ENCODE data around the gene LYRM9. TPM values are rescaled to one million over a fixed set of nuclear protein-coding genes. Genes with fewer than 3 reads are reported as not detected.
"Not testable (repeated sequence)": the region's sequence is repeated elsewhere in the genome, so short reads cannot be mapped to it uniquely, and the experiment has no call there.

Gene LYRM9
- total and polyA plus RNA-seq, 4 donors = 7.0 to 15.3 (median 8.8) TPM

GRCh38 chr17:27888067-27888466 is 5.1 kb downstream of the LYRM9 start:
- H3K4me1 ChIP-seq (ENCODE audit: control insufficient read depth in 5 of 5, insufficient read depth in 5 of 5, low read length in 5 of 5) = peaks cover 2 to 11% (median 3%) of the 10 kb centered on the region in 5 donors
- H3K4me3 ChIP-seq = no peak overlapping the region
- WGBS, 2 donors = 35 to 61% methylated on average over 2 of the region's 2 CpGs
- DNase-seq (no peak), ATAC-seq (ENCODE audit: insufficient read depth, low FRiP score) (no peak)
- H3K27me3 ChIP-seq (ENCODE audit: control insufficient read depth in 3 of 3, insufficient read depth in 3 of 3, low read length in 2 of 3) = no peaks in the 10 kb centered on the region
- no peak overlapping the region for H3K9ac ChIP-seq (ENCODE audit: insufficient read depth in 1 of 2, low read length in 2 of 2)
- H3K36me3 ChIP-seq (ENCODE audit: control insufficient read depth in 4 of 4, insufficient read depth in 4 of 4, low read length in 4 of 4) = no peaks in the 10 kb centered on the region
- TF ChIP-seq CTCF (IDR thresholded peaks at IDR 0.05; ENCODE audit: control extremely low read depth, extremely low read depth) = no peak
- no peak overlapping the region for H3K27ac ChIP-seq (ENCODE audit: low read depth in 1 of 2, low read length in 1 of 2)
- no peaks in the 10 kb centered on the region for H3K9me3 ChIP-seq (ENCODE audit: control insufficient read depth in 4 of 4, insufficient read depth in 3 of 4, low read length in 3 of 4)

- H3K27me3 ChIP-seq (ENCODE audit: control insufficient read depth in 3 of 3, insufficient read depth in 3 of 3, low read length in 2 of 3); H3K9ac ChIP-seq (ENCODE audit: insufficient read depth in 1 of 2, low read length in 2 of 2); H3K36me3 ChIP-seq (ENCODE audit: control insufficient read depth in 4 of 4, insufficient read depth in 4 of 4, low read length in 4 of 4); H3K9me3 ChIP-seq (ENCODE audit: control insufficient read depth in 4 of 4, insufficient read depth in 3 of 4, low read length in 3 of 4); ATAC-seq (ENCODE audit: insufficient read depth, low FRiP score); H3K4me3 ChIP-seq; H3K27ac ChIP-seq (ENCODE audit: low read depth in 1 of 2, low read length in 1 of 2); DNase-seq: not testable (repeated sequence)
- peaks cover 0 to 11% (median 0%) of the 10 kb centered on the region in 5 donors for H3K4me1 ChIP-seq (ENCODE audit: control insufficient read depth in 5 of 5, insufficient read depth in 5 of 5, low read length in 5 of 5)
- 84 to 89% methylated on average over 8 of the region's 8 CpGs for WGBS, 2 donors
These were observed 6.7 kb downstream of the LYRM9 start for GRCh38 chr17:27886348-27886906.

GRCh38 chr17:27882162-27882840 is 10.9 kb downstream of the LYRM9 start:
- Histone ChIP-seq H3K9me3 (ENCODE audit: control insufficient read depth in 4 of 4, insufficient read depth in 3 of 4, low read length in 3 of 4) (no peaks in the 10 kb centered on the region), H3K4me1 (ENCODE audit: control insufficient read depth in 5 of 5, insufficient read depth in 5 of 5, low read length in 5 of 5) (peaks cover 0 to 8% (median 0%) of the 10 kb centered on the region in 5 donors), H3K27me3 (ENCODE audit: control insufficient read depth in 3 of 3, insufficient read depth in 3 of 3, low read length in 2 of 3) (no peaks in the 10 kb centered on the region), H3K36me3 (ENCODE audit: control insufficient read depth in 4 of 4, insufficient read depth in 4 of 4, low read length in 4 of 4) (peaks cover 0 to 6% (median 2%) of the 10 kb centered on the region in 4 donors), H3K27ac (ENCODE audit: low read depth in 1 of 2, low read length in 1 of 2) (no peak overlapping the region), H3K4me3 (no peak overlapping the region), H3K9ac (ENCODE audit: insufficient read depth in 1 of 2, low read length in 2 of 2) (no peak overlapping the region)
- ATAC-seq (ENCODE audit: insufficient read depth, low FRiP score) = no peak
- DNase-seq = no peak
- WGBS, 2 donors = 87 to 88% methylated on average over 11 of the region's 11 CpGs
- no peak for TF ChIP-seq CTCF (IDR thresholded peaks at IDR 0.05; ENCODE audit: control extremely low read depth, extremely low read depth)

GRCh38 chr17:27879987-27880608 is 13.1 kb downstream of the LYRM9 start:
- Histone ChIP-seq H3K9ac (ENCODE audit: insufficient read depth in 1 of 2, low read length in 2 of 2) (no peak overlapping the region), H3K9me3 (ENCODE audit: control insufficient read depth in 4 of 4, insufficient read depth in 3 of 4, low read length in 3 of 4) (no peaks in the 10 kb centered on the region), H3K4me1 (ENCODE audit: control insufficient read depth in 5 of 5, insufficient read depth in 5 of 5, low read length in 5 of 5) (peaks cover 0 to 8% (median 0%) of the 10 kb centered on the region in 5 donors), H3K27me3 (ENCODE audit: control insufficient read depth in 3 of 3, insufficient read depth in 3 of 3, low read length in 2 of 3) (no peaks in the 10 kb centered on the region), H3K27ac (ENCODE audit: low read depth in 1 of 2, low read length in 1 of 2) (no peak overlapping the region), H3K36me3 (ENCODE audit: control insufficient read depth in 4 of 4, insufficient read depth in 4 of 4, low read length in 4 of 4) (peaks cover 0 to 8% (median 2%) of the 10 kb centered on the region in 4 donors), H3K4me3 (no peak overlapping the region)
- peak; percentile 80 for TF ChIP-seq CTCF (IDR thresholded peaks at IDR 0.05; ENCODE audit: control extremely low read depth, extremely low read depth)
- 32 to 35% methylated on average over 3 of the region's 3 CpGs for WGBS, 2 donors
- ATAC-seq (ENCODE audit: insufficient read depth, low FRiP score) = peak; percentile 76
- DNase-seq = peak; percentile 77 to 80 (median 79)
